HG03045 (cell line): Measurements from ENCODE around the gene STARD4.

Experiments used
- ATAC-seq: cut with Tn5 transposase; IDR thresholded peaks from one replicate; pipeline ENCODE4 v1.9.1; 2021; ENCODE audit warnings: mild to moderate bottlenecking, moderate library complexity; ENCODE audit not compliant: unreplicated experiment

The STARD4 gene

GRCh38 chr5:111478266-111478665, 34.1 kb downstream of the STARD4 start:
- no peak for ATAC-seq

GRCh38 chr5:111472579-111472978, 39.8 kb downstream of the STARD4 start:
- ATAC-seq, result no peak

GRCh38 chr5:111472096-111472495, 40.2 kb downstream of the STARD4 start:
- no peak for ATAC-seq

GRCh38 chr5:111469903-111470302, 42.4 kb downstream of the STARD4 start:
- no peak for ATAC-seq

GRCh38 chr5:111469293-111469896, 42.9 kb downstream of the STARD4 start:
- ATAC-seq, result no peak

- ATAC-seq, result no peak
Measured at GRCh38 chr5:111463311-111463710, 49.0 kb downstream of the STARD4 start.

- ATAC-seq, result no peak
Measured at GRCh38 chr5:111461934-111462333, 50.4 kb downstream of the STARD4 start.

GRCh38 chr5:111461255-111461671, 51.1 kb downstream of the STARD4 start:
- ATAC-seq, result no peak

GRCh38 chr5:111454776-111455175, 57.6 kb downstream of the STARD4 start:
- ATAC-seq, result no peak

- no peak for ATAC-seq
Measured at GRCh38 chr5:111454198-111454622, 58.1 kb downstream of the STARD4 start.

- ATAC-seq, result no peak
Measured at GRCh38 chr5:111453747-111454146, 58.6 kb downstream of the STARD4 start.

GRCh38 chr5:111453295-111453694, 59.0 kb downstream of the STARD4 start:
- no peak for ATAC-seq

GRCh38 chr5:111447822-111448221, 64.5 kb downstream of the STARD4 start:
- ATAC-seq, result no peak

- ATAC-seq, result no peak
Measured at GRCh38 chr5:111447099-111447498, 65.2 kb downstream of the STARD4 start.
